LNCAP (cell line): ENCODE data around the gene HOMEZ.

ENCODE experiments used
- CTCF ChIP-seq: fragments of 450-650 bp; IDR thresholded peaks from 2 replicates; pipeline ENCODE4 v1.5.1; 2017; ENCODE audit warnings: mild to moderate bottlenecking

HOMEZ gene

GRCh38 chr14:23310546-23310945 lies 24.6 kb upstream of the HOMEZ start:
- TF ChIP-seq CTCF = no peak

- TF ChIP-seq CTCF = no peak
These were observed 23.0 kb upstream of the HOMEZ start for GRCh38 chr14:23308721-23309445.

GRCh38 chr14:23307687-23308644 lies 22.0 kb upstream of the HOMEZ start:
- no peak for TF ChIP-seq CTCF

GRCh38 chr14:23307146-23307530 lies 21.2 kb upstream of the HOMEZ start:
- no peak for TF ChIP-seq CTCF

DNA sequence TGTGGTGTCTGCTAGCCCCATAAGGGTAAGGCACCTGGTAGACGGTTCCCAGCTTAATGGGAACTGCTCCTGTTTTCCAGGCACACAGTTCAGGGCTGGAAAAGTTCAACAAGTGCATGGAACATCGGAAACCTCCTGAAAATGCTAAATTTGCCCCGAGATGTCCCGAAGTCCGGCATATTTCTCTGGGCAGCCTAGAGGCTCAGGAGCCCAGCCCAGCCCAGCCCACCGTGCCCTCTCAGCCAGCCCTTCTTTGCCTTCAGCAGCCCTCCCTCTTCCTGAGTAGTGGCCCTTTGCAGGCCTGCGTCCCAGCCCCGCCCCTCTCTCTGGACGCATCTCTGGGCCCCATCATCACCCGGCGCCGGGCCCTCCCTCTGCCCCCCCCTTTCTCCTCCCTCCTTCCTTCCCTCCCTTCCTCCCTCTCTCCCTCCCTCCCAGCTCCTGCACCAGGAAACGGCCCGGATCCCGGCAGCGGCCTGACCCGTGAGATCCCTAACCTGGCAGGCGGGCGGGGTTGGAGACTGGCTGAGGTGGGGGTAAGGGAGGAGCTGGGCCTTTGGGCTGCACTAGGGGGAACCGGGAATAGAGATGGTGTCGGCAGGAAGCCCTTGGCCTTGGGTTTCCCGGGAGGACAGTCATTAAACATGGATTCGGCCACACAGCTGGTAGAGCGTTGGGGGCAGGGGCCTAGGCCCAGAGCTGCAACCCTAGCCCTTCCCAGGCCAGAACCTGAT lies 20.6 kb upstream of the HOMEZ start, which contains the start of gene BCL2L2:
TSS of gene BCL2L2 (plus strand) at position 422 of the 734 bp plus-strand sequence. CDS start 935 bp downstream, outside the sequence.
- TF ChIP-seq CTCF = no peak

DNA sequence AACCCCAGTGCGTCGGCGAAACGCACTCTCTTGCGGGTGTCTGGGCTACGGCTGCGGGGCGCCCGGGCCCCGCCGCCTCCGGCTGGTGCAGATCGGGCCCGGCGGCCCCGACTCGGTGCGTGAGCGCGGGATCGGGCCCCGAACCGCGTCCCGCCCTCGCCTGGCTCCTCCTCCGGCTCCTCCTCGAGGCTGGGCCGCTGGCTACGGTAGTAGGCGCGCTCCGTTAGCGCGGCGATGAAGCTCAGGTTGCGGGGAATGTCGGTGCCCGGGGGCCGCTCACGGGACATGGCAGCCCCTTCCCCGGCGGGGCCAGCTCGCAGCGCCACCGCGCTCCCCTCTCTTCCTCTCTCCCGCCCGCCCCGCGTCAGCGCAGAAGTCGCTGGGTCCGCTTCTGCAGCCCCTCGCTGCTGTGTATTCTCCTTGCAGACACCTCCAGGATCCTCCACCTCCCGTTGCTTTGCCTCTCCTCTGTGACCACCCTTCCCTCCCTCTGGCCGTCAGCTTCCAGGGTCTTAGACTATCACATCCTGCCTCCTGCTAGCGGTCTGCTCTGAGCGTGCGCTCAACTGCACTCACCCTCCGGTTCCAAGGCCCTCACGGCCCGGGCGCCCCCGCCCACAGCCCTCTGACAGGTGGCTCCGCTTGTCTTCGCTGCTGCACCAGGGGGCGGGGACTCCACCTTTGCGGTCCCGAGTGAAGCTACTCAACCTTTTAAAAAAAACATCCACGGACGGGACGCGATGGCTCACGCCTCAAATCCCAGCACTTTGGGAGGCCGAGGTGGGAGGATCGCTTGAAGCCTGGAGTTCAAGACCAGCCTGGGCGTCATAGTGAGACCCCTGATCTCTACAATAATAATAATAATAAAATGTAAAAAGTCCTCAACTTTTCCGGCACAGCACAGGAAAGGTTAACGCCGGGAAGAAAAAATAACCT lies 16.6 kb upstream of the HOMEZ start, which contains the start of gene PPP1R3E:
TSS of gene PPP1R3E (minus strand) at position 570 of the 936 bp plus-strand sequence. CDS start at position 287, 283 bp downstream.
- no peak for TF ChIP-seq CTCF
